Neural cell (in vitro differentiated cells): Measurements from ENCODE around the gene RPLP1.

ENCODE experiments used
- MXI1 ChIP-seq: fragments of 450-650 bp; conservative IDR thresholded peaks from 2 replicates; pipeline ENCODE4 v1.6.1; 2014; ENCODE audit warnings: antibody characterized with exemption, mild to moderate bottlenecking; ENCODE audit not compliant: poor library complexity, severe bottlenecking
- POLR2AphosphoS5 ChIP-seq: IDR thresholded peaks from 2 replicates; pipeline ENCODE4 v1.6.1; 2012

GRCh38 chr15:69412274-69412673 lies 40.3 kb upstream of the RPLP1 start:
- no peak for TF ChIP-seq MXI1
- no peak for TF ChIP-seq POLR2AphosphoS5
